H9 (cell line): ENCODE results near the gene ZNF205. TPM values are rescaled to one million over a fixed set of nuclear protein-coding genes. Genes with fewer than 3 reads are reported as not detected.

Experiments used
- DNase-seq: peaks from one replicate; pipeline ENCODE4 v3.0.0-alpha.2; 2017
- H2AFZ ChIP-seq: one replicate; pipeline ENCODE4 v1.6.1; 2013; ENCODE audit warnings: mild to moderate bottlenecking, low read length, control low read depth, moderate library complexity
- H2AK5ac ChIP-seq: 2 replicates; pipeline ENCODE4 v1.6.1; 2013; ENCODE audit warnings: low read length, control low read depth, mixed read lengths; ENCODE audit not compliant: insufficient read length
- H2BK120ac ChIP-seq: one replicate; pipeline ENCODE4 v1.6.1; 2013; ENCODE audit warnings: low read depth, mild to moderate bottlenecking, low read length, control low read depth, inconsistent platforms; ENCODE audit not compliant: poor library complexity, severe bottlenecking
- H2BK12ac ChIP-seq: 2 replicates; pipeline ENCODE4 v1.6.1; 2013; ENCODE audit warnings: low read length, control low read depth, mixed read lengths, low read depth; ENCODE audit not compliant: insufficient read length
- H2BK15ac ChIP-seq: 2 replicates; pipeline ENCODE4 v1.6.1; 2013; ENCODE audit warnings: low read depth, low read length, control low read depth
- H2BK20ac ChIP-seq: one replicate; pipeline ENCODE4 v1.6.1; 2013; ENCODE audit warnings: low read depth, mild to moderate bottlenecking, low read length, control low read depth, inconsistent platforms; ENCODE audit not compliant: poor library complexity, severe bottlenecking
- H2BK5ac ChIP-seq: 2 replicates; pipeline ENCODE4 v1.6.1; 2013; ENCODE audit warnings: low read length, control low read depth, mixed read lengths; ENCODE audit not compliant: insufficient read length
- H3K14ac ChIP-seq: 2 replicates; pipeline ENCODE4 v1.6.1; 2013; ENCODE audit warnings: low read length, control low read depth; ENCODE audit not compliant: insufficient read depth
- H3K18ac ChIP-seq: 2 replicates; pipeline ENCODE4 v1.6.1; 2013; ENCODE audit warnings: low read depth, mild to moderate bottlenecking, mixed read lengths, low read length, control low read depth; ENCODE audit not compliant: insufficient read length
- H3K23ac ChIP-seq: 2 replicates; pipeline ENCODE4 v1.6.1; 2013; ENCODE audit warnings: low read length, control low read depth, mixed read lengths, low read depth; ENCODE audit not compliant: insufficient read length
- H3K23me2 ChIP-seq: 2 replicates; pipeline ENCODE4 v1.6.1; 2013; ENCODE audit warnings: low read depth, mild to moderate bottlenecking, mixed read lengths, low read length, control low read depth; ENCODE audit not compliant: insufficient read length, poor library complexity, severe bottlenecking
- H3K27ac ChIP-seq: 2 replicates; pipeline ENCODE4 v1.5.1; 2013; ENCODE audit warnings: low read length, control low read depth, mixed read lengths, low read depth; ENCODE audit not compliant: insufficient read length
- H3K27me3 ChIP-seq: 2 replicates; pipeline ENCODE4 v1.6.1; 2013; ENCODE audit warnings: low read length, control low read depth, inconsistent platforms; ENCODE audit not compliant: insufficient read depth
- H3K4ac ChIP-seq: 2 replicates; pipeline ENCODE4 v1.6.1; 2013; ENCODE audit warnings: low read depth, mild to moderate bottlenecking, control low read depth, inconsistent platforms, low read length, moderate library complexity
- H3K4me1 ChIP-seq: 2 replicates; pipeline ENCODE4 v1.6.1; 2013; ENCODE audit warnings: low read length, control low read depth, inconsistent platforms; ENCODE audit not compliant: insufficient read depth
- H3K4me2 ChIP-seq: 2 replicates; pipeline ENCODE4 v1.6.1; 2013; ENCODE audit warnings: low read length, control low read depth, mixed read lengths; ENCODE audit not compliant: insufficient read length, insufficient read depth
- H3K56ac ChIP-seq: 2 replicates; pipeline ENCODE4 v1.6.1; 2013; ENCODE audit warnings: low read depth, mild to moderate bottlenecking, mixed read lengths, low read length, control low read depth; ENCODE audit not compliant: insufficient read length
- H3K79me1 ChIP-seq: 2 replicates; pipeline ENCODE4 v1.6.1; 2013; ENCODE audit warnings: low read depth, mild to moderate bottlenecking, moderate library complexity, low read length, control low read depth, inconsistent platforms; ENCODE audit not compliant: insufficient read depth, poor library complexity, severe bottlenecking
- H3K79me2 ChIP-seq: 2 replicates; pipeline ENCODE4 v1.6.1; 2013; ENCODE audit warnings: low read length, control low read depth, inconsistent platforms; ENCODE audit not compliant: insufficient read depth
- H3K9ac ChIP-seq: 2 replicates; pipeline ENCODE4 v1.6.1; 2013; ENCODE audit warnings: low read length, control low read depth, mixed read lengths; ENCODE audit not compliant: insufficient read length; ENCODE audit errors: extremely low read depth
- H3K9me3 ChIP-seq: one replicate; pipeline ENCODE4 v1.6.1; 2013; ENCODE audit warnings: low read depth, low read length, inconsistent platforms; ENCODE audit not compliant: control insufficient read depth
- H3T11ph ChIP-seq: one replicate; pipeline ENCODE4 v1.6.1; 2013; ENCODE audit warnings: mild to moderate bottlenecking, low read length, control low read depth, inconsistent platforms
- H4K20me1 ChIP-seq: one replicate; pipeline ENCODE4 v1.6.1; 2013; ENCODE audit not compliant: control insufficient read depth, insufficient read length, insufficient read depth
- H4K5ac ChIP-seq: 2 replicates; pipeline ENCODE4 v1.6.1; 2013; ENCODE audit warnings: low read depth, mild to moderate bottlenecking, mixed read lengths, low read length, control low read depth; ENCODE audit not compliant: insufficient read length
- H4K8ac ChIP-seq: replicated peaks from 2 replicates; pipeline ENCODE4 v1.6.1; 2013; ENCODE audit warnings: low read length, control low read depth, mixed read lengths, low read depth; ENCODE audit not compliant: insufficient read length
- H4K91ac ChIP-seq: 2 replicates; pipeline ENCODE4 v1.6.1; 2013; ENCODE audit warnings: low read depth, mild to moderate bottlenecking, moderate library complexity, mixed read lengths, low read length, control low read depth; ENCODE audit not compliant: insufficient read length
- H3K27ac Mint-ChIP-seq, 3 experiments: 2 replicates in 2 of 3; 3 replicates in 1 of 3; pipeline ENCODE4 v1.8.0; 2020 to 2021; ENCODE audit warnings: mixed read lengths in 3 of 3, mild to moderate bottlenecking in 1 of 3, moderate library complexity in 1 of 3
- H3K27me3 Mint-ChIP-seq: 2 replicates; pipeline ENCODE4 v1.8.0; 2021; ENCODE audit warnings: low read depth, mild to moderate bottlenecking, moderate library complexity, mixed read lengths
- H3K36me3 Mint-ChIP-seq, 3 experiments: 2 replicates in 2 of 3; 3 replicates in 1 of 3; pipeline ENCODE4 v1.8.0; 2020 to 2021; ENCODE audit warnings: low read depth in 3 of 3, mixed read lengths in 3 of 3; ENCODE audit not compliant: insufficient read depth in 1 of 3
- H3K4me1 Mint-ChIP-seq, 2 experiments: 2 replicates each; pipeline ENCODE4 v1.8.0; 2020; ENCODE audit warnings: mixed read lengths in 2 of 2
- H3K4me3 Mint-ChIP-seq, 2 experiments: 2 replicates in 1 of 2; 3 replicates in 1 of 2; pipeline ENCODE4 v1.8.0; 2020 to 2021; ENCODE audit warnings: mild to moderate bottlenecking in 2 of 2, mixed read lengths in 2 of 2, moderate library complexity in 1 of 2
- H3K9me3 Mint-ChIP-seq, 2 experiments: 2 replicates in 1 of 2; 3 replicates in 1 of 2; pipeline ENCODE4 v1.8.0; 2020; ENCODE audit warnings: mild to moderate bottlenecking in 2 of 2, mixed read lengths in 2 of 2, moderate library complexity in 1 of 2
- WGBS: extraction: QIAGEN DNeasy Blood & Tissue Kit; methylation state at CpG from one replicate; pipeline ENCODE4 v1.1.7; 2013; ENCODE audit warnings: missing lambda C conversion rate, low lambda C conversion rate, mixed read lengths; ENCODE audit not compliant: insufficient read length; ENCODE audit errors: extremely low coverage; 5-methylcytosine and 5-hydroxymethylcytosine counted together
- total RNA-seq: library from RNA; stranded (reverse); gene quantifications from 2 replicates; pipeline ENCODE4 v1.2.1, GENCODE V29; 2021
- TF ChIP-seq, protein P1 (sequence below): fragments of 200-600 bp; sonication (generic); conservative IDR thresholded peaks from 3 replicates; pipeline ENCODE4 v1.8.0; 2021; ENCODE audit warnings: antibody characterized with exemption, mild to moderate bottlenecking

ZNF205 gene
- total RNA-seq, 1 experiment from 2014 or later: 16.8 TPM

DNA sequence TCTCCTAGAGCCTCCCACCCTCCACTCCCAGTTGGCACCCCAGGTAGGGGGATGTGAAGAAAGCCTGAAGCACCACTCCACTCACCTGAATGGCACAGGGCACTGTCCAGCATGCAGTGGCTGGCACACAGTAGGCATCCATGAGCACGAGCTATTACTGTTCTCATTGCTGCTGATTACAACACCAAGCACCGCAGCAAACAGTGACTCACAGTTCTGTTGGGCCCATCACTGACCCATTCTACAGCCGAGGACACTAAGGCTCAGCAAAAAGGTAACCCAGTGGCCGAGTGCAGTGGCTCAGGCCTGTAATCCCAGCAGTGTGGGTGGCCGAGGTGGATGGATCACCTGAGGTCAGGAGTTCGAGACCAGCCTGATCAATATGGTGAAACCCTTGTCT is 16.0 kb upstream of the ZNF205 start:
- no peak overlapping the region for H4K8ac ChIP-seq
- no peak overlapping the region for H2AFZ ChIP-seq
- H3K9ac ChIP-seq: no peak overlapping the region
- no CpG with 5 or more reads among the region's 6 CpGs for WGBS
- no peak overlapping the region for H3T11ph ChIP-seq
- H4K20me1 ChIP-seq: no peaks in the 10 kb centered on the region
- DNase-seq: no peak
- no peak overlapping the region for H2BK120ac ChIP-seq
- peaks cover 17% of the 10 kb centered on the region; the same call in 1 of the 2 replicates for H3K79me2 ChIP-seq
- H3K4me1 ChIP-seq: peaks cover 6% of the 10 kb centered on the region; the same call in 1 of the 2 replicates
- H3K23ac ChIP-seq: no peak overlapping the region
- Mint-ChIP-seq H3K36me3 (peaks cover 31 to 60% (median 47%) of the 10 kb centered on the region in 3 experiments), H3K27ac (peak overlapping the region in 2 of 3 experiments; percentile 28 to 100; a peak in 1 of 7 replicates), H3K27me3 (no peaks in the 10 kb centered on the region; the same call in 1 of the 2 replicates), H3K9me3 (no peaks in the 10 kb centered on the region), H3K4me1 (peaks cover 41 to 43% of the 10 kb centered on the region in 2 experiments), H3K4me3 (peak overlapping the region; percentile 98 to 100; a peak in 4 of 5 replicates)
- peaks cover 26% of the 10 kb centered on the region for H3K23me2 ChIP-seq
- no peak overlapping the region for H2AK5ac ChIP-seq
- no peaks in the 10 kb centered on the region for H3K27me3 ChIP-seq
- no peak overlapping the region for H4K91ac ChIP-seq
- H3K27ac ChIP-seq: no peak overlapping the region
- H2BK12ac ChIP-seq: no peak overlapping the region
- no peak overlapping the region for H4K5ac ChIP-seq
- TF ChIP-seq, protein P1, sequence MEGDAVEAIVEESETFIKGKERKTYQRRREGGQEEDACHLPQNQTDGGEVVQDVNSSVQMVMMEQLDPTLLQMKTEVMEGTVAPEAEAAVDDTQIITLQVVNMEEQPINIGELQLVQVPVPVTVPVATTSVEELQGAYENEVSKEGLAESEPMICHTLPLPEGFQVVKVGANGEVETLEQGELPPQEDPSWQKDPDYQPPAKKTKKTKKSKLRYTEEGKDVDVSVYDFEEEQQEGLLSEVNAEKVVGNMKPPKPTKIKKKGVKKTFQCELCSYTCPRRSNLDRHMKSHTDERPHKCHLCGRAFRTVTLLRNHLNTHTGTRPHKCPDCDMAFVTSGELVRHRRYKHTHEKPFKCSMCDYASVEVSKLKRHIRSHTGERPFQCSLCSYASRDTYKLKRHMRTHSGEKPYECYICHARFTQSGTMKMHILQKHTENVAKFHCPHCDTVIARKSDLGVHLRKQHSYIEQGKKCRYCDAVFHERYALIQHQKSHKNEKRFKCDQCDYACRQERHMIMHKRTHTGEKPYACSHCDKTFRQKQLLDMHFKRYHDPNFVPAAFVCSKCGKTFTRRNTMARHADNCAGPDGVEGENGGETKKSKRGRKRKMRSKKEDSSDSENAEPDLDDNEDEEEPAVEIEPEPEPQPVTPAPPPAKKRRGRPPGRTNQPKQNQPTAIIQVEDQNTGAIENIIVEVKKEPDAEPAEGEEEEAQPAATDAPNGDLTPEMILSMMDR: no peak
- no peak overlapping the region for H2BK20ac ChIP-seq
- peak overlapping the region; percentile 22 for H3K4me2 ChIP-seq
- no peaks in the 10 kb centered on the region for H3K9me3 ChIP-seq
- H3K79me1 ChIP-seq: peaks cover 6% of the 10 kb centered on the region
- no peak overlapping the region for H3K56ac ChIP-seq
- no peak overlapping the region for H3K4ac ChIP-seq
- H3K18ac ChIP-seq: no peak overlapping the region
- H3K14ac ChIP-seq: no peak overlapping the region
- no peak overlapping the region for H2BK15ac ChIP-seq
- H2BK5ac ChIP-seq: no peak overlapping the region
